A673 (cell line): ENCODE data around the gene KCNQ4. TPM values are rescaled to one million over a fixed set of nuclear protein-coding genes. Genes with fewer than 3 reads are reported as not detected.

Source experiments
- BruUV-seq: library from RNA; stranded (reverse); fragments of 400-500 nt; replicated peaks from 2 replicates; lab custom pipeline; 2021; lab: Mats Ljungman, UMichigan
- CTCF ChIA-PET: fragments of 300-600 bp; sonication (Branson Sonifier 250); formaldehyde crosslinking; loops from one replicate; lab custom pipeline; 2022; ENCODE audit warnings: antibody characterized with exemption; lab: Charles Lee
- POLR2A ChIA-PET: fragments of 300-600 bp; sonication (Branson Sonifier 250); formaldehyde crosslinking; loops from one replicate; lab custom pipeline; 2022; ENCODE audit warnings: antibody characterized with exemption; ENCODE audit not compliant: low non-redundant PET; lab: Charles Lee
- DNase-seq: peaks from one replicate; pipeline ENCODE4 v3.0.0-alpha.2; 2015; ENCODE audit warnings: low spot score
- H3K27ac ChIP-seq: fragments of 200-600 bp; sonication (generic); 2 replicates; pipeline ENCODE4 v1.5.1; 2016; ENCODE audit warnings: mixed run types, low read depth, mild to moderate bottlenecking, mixed read lengths, antibody characterized with exemption, low read length; ENCODE audit not compliant: poor library complexity, severe bottlenecking
- H3K27me3 ChIP-seq: fragments of 200-600 bp; sonication (generic); replicated peaks from 2 replicates; pipeline ENCODE4 v1.6.1; 2017; ENCODE audit warnings: mixed run types, low read depth, mild to moderate bottlenecking, mixed read lengths, antibody characterized with exemption, low read length; ENCODE audit not compliant: insufficient read depth, poor library complexity
- H3K36me3 ChIP-seq: fragments of 200-600 bp; sonication (generic); 2 replicates; pipeline ENCODE4 v1.6.1; 2016; ENCODE audit warnings: mixed run types, mild to moderate bottlenecking, mixed read lengths, antibody characterized with exemption, low read length; ENCODE audit not compliant: insufficient read depth, poor library complexity, severe bottlenecking
- H3K4me1 ChIP-seq: fragments of 200-600 bp; sonication (generic); 2 replicates; pipeline ENCODE4 v1.6.1; 2017; ENCODE audit warnings: mixed run types, mild to moderate bottlenecking, mixed read lengths, antibody characterized with exemption, low read length; ENCODE audit not compliant: insufficient read depth, poor library complexity, severe bottlenecking
- H3K4me3 ChIP-seq: fragments of 200-600 bp; sonication (generic); 2 replicates; pipeline ENCODE4 v1.5.1; 2016; ENCODE audit warnings: low read depth, mixed run types, mild to moderate bottlenecking, mixed read lengths, low read length; ENCODE audit not compliant: poor library complexity, severe bottlenecking
- H3K9me3 ChIP-seq: fragments of 200-600 bp; sonication (generic); 2 replicates; pipeline ENCODE4 v1.6.1; 2016; ENCODE audit warnings: mixed run types, low read depth, mild to moderate bottlenecking, mixed read lengths, antibody characterized with exemption, low read length; ENCODE audit not compliant: poor library complexity, severe bottlenecking
- EZH2 ChIP-seq: fragments of 200-600 bp; sonication (generic); IDR thresholded peaks from 2 replicates; pipeline ENCODE4 v1.6.1; 2017; ENCODE audit warnings: borderline replicate concordance, low read depth, mild to moderate bottlenecking, mixed read lengths, antibody characterized with exemption, low read length; ENCODE audit not compliant: poor library complexity, severe bottlenecking
- intact Hi-C: fragments of 100-400 bp; cut with micrococcal nuclease; formaldehyde crosslinking; loops from one replicate; pipeline ENCODE4 v1.10.0; 2022; ENCODE audit not compliant: unreplicated experiment
- total RNA-seq: library from RNA; stranded (reverse); gene quantifications from 2 replicates; pipeline ENCODE4 v1.2.3, GENCODE V29; 2021
- TF ChIP-seq, protein P1 (sequence below): fragments of 300-800, 200-600 bp; sonication (generic); conservative IDR thresholded peaks from 2 replicates; pipeline ENCODE4 v1.5.1; 2017; ENCODE audit warnings: low read depth, mild to moderate bottlenecking, antibody characterized with exemption, low read length, moderate library complexity, mixed read lengths

The KCNQ4 gene
- total RNA-seq, 1 experiment from 2014 or later, result 0.62 TPM

DNA sequence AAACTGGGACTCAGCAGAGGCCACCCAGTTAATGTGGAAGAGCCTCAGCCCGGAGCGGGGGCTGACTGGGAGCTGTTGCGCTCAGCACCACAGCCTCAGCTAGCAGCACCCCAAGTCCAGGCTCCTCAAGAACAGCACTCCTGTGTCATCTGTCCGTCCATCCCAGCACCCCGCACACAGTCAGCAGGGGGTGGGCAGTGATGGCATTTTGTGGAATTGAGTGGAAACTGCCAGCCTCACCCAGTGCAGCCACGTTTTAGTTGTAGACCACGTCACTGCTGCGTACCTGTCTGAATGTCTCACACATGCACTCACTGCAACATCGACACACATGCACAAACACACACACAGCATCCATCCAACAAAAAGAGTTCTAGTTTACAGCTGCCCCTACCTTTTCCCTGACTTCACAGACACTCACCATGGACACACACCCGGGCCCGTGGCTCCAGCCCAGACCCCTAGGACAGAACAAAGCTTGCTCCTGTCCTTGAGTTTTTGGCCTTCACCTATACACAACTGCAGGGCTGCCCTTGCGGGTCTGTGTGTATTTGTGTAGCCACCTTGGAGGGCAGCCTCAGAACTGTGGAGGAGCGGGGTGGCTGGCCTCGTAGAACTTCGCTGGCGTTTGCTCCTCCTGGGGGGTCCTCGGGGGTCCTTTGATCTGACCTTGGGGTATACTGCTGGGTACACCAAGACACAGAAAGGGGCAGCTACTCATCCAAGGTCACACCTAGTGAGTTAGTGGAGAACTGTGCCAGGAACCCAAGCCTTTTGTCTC is 5.2 kb downstream of the KCNQ4 start:
- Histone ChIP-seq H3K36me3 (no peaks in the 10 kb centered on the region), H3K4me3 (no peak overlapping the region), H3K27me3 (no peaks in the 10 kb centered on the region), H3K27ac (no peak overlapping the region), H3K4me1 (no peaks in the 10 kb centered on the region), H3K9me3 (no peaks in the 10 kb centered on the region)
- intact Hi-C loops, result no loop called here
- TF ChIP-seq, protein P1, sequence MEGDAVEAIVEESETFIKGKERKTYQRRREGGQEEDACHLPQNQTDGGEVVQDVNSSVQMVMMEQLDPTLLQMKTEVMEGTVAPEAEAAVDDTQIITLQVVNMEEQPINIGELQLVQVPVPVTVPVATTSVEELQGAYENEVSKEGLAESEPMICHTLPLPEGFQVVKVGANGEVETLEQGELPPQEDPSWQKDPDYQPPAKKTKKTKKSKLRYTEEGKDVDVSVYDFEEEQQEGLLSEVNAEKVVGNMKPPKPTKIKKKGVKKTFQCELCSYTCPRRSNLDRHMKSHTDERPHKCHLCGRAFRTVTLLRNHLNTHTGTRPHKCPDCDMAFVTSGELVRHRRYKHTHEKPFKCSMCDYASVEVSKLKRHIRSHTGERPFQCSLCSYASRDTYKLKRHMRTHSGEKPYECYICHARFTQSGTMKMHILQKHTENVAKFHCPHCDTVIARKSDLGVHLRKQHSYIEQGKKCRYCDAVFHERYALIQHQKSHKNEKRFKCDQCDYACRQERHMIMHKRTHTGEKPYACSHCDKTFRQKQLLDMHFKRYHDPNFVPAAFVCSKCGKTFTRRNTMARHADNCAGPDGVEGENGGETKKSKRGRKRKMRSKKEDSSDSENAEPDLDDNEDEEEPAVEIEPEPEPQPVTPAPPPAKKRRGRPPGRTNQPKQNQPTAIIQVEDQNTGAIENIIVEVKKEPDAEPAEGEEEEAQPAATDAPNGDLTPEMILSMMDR, result no peak
- TF ChIP-seq EZH2, result no peak
- ChIA-PET POLR2A (no interaction called here), CTCF (no interaction called here)
- BruUV-seq, result no TSS peak
- DNase-seq, result no peak

- BruUV-seq, result no TSS peak
- CTCF ChIA-PET, result no interaction called here
- Histone ChIP-seq H3K9me3 (no peaks in the 10 kb centered on the region), H3K27ac (no peak overlapping the region), H3K36me3 (no peaks in the 10 kb centered on the region), H3K4me1 (no peaks in the 10 kb centered on the region), H3K4me3 (no peak overlapping the region), H3K27me3 (no peaks in the 10 kb centered on the region)
- TF ChIP-seq, protein P1, result no peak
- no peak for TF ChIP-seq EZH2
- no peak for DNase-seq
- POLR2A ChIA-PET, result no interaction called here
- intact Hi-C loops, result no loop called here
Measured at GRCh38 chr1:40789342-40789598, 5.7 kb downstream of the KCNQ4 start.

DNA sequence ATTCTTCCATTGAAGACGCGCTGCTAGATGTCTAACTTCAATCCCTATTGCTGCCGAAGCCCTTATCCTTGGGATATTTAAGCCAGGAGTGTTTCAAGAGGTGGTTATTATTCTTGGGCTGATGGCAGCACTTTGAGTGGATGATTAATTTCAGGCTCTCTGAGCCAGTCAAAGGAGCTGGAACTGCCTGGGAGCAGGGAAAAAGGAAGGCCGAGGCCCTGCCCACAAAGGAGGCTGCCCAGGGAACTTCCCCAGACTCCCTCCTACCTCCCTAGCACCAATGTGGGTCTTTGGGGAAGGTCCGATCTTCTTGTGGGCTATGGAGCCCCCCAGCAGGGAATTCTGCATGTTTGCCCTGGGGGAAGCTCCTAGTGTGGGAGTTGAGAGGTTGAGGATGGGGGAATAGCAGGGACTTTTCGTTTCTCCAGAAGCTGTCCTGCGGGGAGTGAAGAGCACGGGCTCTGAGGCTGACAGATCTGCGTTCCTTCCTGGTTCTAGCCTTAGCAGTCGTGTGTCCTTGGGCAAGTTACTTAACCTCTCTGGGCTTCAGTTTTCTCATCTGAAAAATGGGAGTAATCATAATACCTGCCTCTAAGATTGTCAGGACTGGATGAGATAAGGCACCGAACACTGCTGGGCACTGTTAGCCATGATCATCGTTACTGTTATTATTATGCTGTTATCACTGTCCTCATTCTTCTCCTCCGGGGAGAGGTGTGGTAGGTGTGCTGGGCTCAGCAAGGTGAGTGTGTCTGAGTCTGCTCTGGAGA is 6.3 kb downstream of the KCNQ4 start:
- ChIA-PET POLR2A (no interaction called here), CTCF (no interaction called here)
- Histone ChIP-seq H3K36me3 (no peaks in the 10 kb centered on the region), H3K27ac (no peak overlapping the region), H3K4me1 (no peaks in the 10 kb centered on the region), H3K9me3 (no peaks in the 10 kb centered on the region), H3K27me3 (no peaks in the 10 kb centered on the region), H3K4me3 (no peak overlapping the region)
- no peak for DNase-seq
- no TSS peak for BruUV-seq
- intact Hi-C loops, result no loop called here
- no peak for TF ChIP-seq EZH2
- TF ChIP-seq, protein P1, result no peak
